Neural cell (in vitro differentiated cells): Measurements from ENCODE around the gene MBNL3. TPM values are rescaled to one million over a fixed set of nuclear protein-coding genes. Genes with fewer than 3 reads are reported as not detected.

Experiments used
- H2AFZ ChIP-seq: fragments of 200-600, 300-800 bp; sonication (generic), shearing (Covaris generic); 2 replicates; pipeline ENCODE4 v1.6.0; 2014; ENCODE audit warnings: low read depth, mild to moderate bottlenecking, antibody characterized with exemption, low read length, moderate library complexity
- H3F3A ChIP-seq: fragments of 200-600 bp; shearing (Covaris generic); 2 replicates; pipeline ENCODE4 v1.6.1; 2016; ENCODE audit warnings: mild to moderate bottlenecking, moderate library complexity, mixed read lengths, antibody characterized with exemption, low read length; ENCODE audit not compliant: insufficient read depth, poor library complexity, severe bottlenecking
- H3K27ac ChIP-seq: fragments of 200-600, 300-800 bp; sonication (generic), shearing (Covaris generic); 2 replicates; pipeline ENCODE4 v1.5.1; 2014; ENCODE audit warnings: mild to moderate bottlenecking, low read length, moderate library complexity
- H3K27me3 ChIP-seq: fragments of 300-800, 200-600 bp; sonication (generic), shearing (Covaris generic); 2 replicates; pipeline ENCODE4 v1.6.0; 2014; ENCODE audit warnings: mild to moderate bottlenecking, low read depth, low read length, moderate library complexity; ENCODE audit not compliant: insufficient read depth
- H3K36me3 ChIP-seq: fragments of 300-800, 200-600 bp; sonication (generic), shearing (Covaris generic); 2 replicates; pipeline ENCODE4 v1.5.1; 2014; ENCODE audit warnings: mild to moderate bottlenecking, antibody characterized with exemption, low read length, moderate library complexity; ENCODE audit not compliant: insufficient read depth
- H3K4me2 ChIP-seq: fragments of 300-800, 200-600 bp; sonication (generic), shearing (Covaris generic); 2 replicates; pipeline ENCODE4 v1.6.0; 2014; ENCODE audit warnings: mild to moderate bottlenecking, low read length
- H3K4me3 ChIP-seq: fragments of 300-800, 200-600 bp; sonication (generic), shearing (Covaris generic); 2 replicates; pipeline ENCODE4 v1.5.1; 2014; ENCODE audit warnings: mild to moderate bottlenecking, low read length, moderate library complexity
- H3K79me2 ChIP-seq: fragments of 200-600 bp; shearing (Covaris generic); replicated peaks from 2 replicates; pipeline ENCODE4 v1.6.0; 2014; ENCODE audit warnings: mild to moderate bottlenecking, low read length, moderate library complexity; ENCODE audit not compliant: insufficient read depth
- H3K9ac ChIP-seq: fragments of 300-800, 200-600 bp; sonication (generic), shearing (Covaris generic); 2 replicates; pipeline ENCODE4 v1.6.1; 2016; ENCODE audit warnings: mild to moderate bottlenecking, low read length, mixed read lengths
- H3K9me2 ChIP-seq: fragments of 200-600 bp; shearing (Covaris generic); 2 replicates; pipeline ENCODE4 v1.6.1; 2016; ENCODE audit warnings: mild to moderate bottlenecking, low read length, mixed read lengths; ENCODE audit not compliant: insufficient read depth
- H3K9me3 ChIP-seq: fragments of 200-600, 300-800 bp; sonication (generic), shearing (Covaris generic); 2 replicates; pipeline ENCODE4 v1.6.1; 2016; ENCODE audit warnings: mild to moderate bottlenecking, mixed run types, low read length, moderate library complexity, mixed read lengths
- H4K20me1 ChIP-seq: fragments of 200-600 bp; shearing (Covaris generic); 2 replicates; pipeline ENCODE4 v1.6.1; 2016; ENCODE audit warnings: mild to moderate bottlenecking, mixed run types; ENCODE audit not compliant: insufficient read depth
- CTCF ChIP-seq: fragments of 450-650 bp; IDR thresholded peaks from 2 replicates; pipeline ENCODE4 v1.5.1; 2014; ENCODE audit warnings: antibody characterized with exemption, mild to moderate bottlenecking, moderate library complexity; ENCODE audit not compliant: poor library complexity, severe bottlenecking
- EP300 ChIP-seq: fragments of 450-650 bp; conservative IDR thresholded peaks from 2 replicates; pipeline ENCODE4 v1.6.1; 2014; ENCODE audit warnings: antibody characterized with exemption, mild to moderate bottlenecking, moderate library complexity; ENCODE audit not compliant: poor library complexity, severe bottlenecking
- EZH2 ChIP-seq: fragments of 200-600, 300-800 bp; shearing (Covaris generic), sonication (generic); IDR thresholded peaks from 2 replicates; pipeline ENCODE4 v1.6.1; 2014; ENCODE audit warnings: antibody characterized with exemption, low read length, borderline replicate concordance, mild to moderate bottlenecking; ENCODE audit not compliant: insufficient read depth, poor library complexity, severe bottlenecking
- MXI1 ChIP-seq: fragments of 450-650 bp; conservative IDR thresholded peaks from 2 replicates; pipeline ENCODE4 v1.6.1; 2014; ENCODE audit warnings: antibody characterized with exemption, mild to moderate bottlenecking; ENCODE audit not compliant: poor library complexity, severe bottlenecking
- POLR2AphosphoS5 ChIP-seq: IDR thresholded peaks from 2 replicates; pipeline ENCODE4 v1.6.1; 2012
- RAD21 ChIP-seq: fragments of 450-650 bp; conservative IDR thresholded peaks from 2 replicates; pipeline ENCODE4 v1.6.1; 2014; ENCODE audit warnings: antibody characterized with exemption, mild to moderate bottlenecking, moderate library complexity
- REST ChIP-seq: IDR thresholded peaks from 2 replicates; pipeline ENCODE4 v1.6.1; 2012; ENCODE audit warnings: borderline replicate concordance
- SMC3 ChIP-seq: fragments of 450-650 bp; conservative IDR thresholded peaks from 2 replicates; pipeline ENCODE4 v1.6.1; 2014; ENCODE audit warnings: antibody characterized with exemption, mild to moderate bottlenecking, moderate library complexity; ENCODE audit not compliant: poor library complexity
- TAF1 ChIP-seq: IDR thresholded peaks from 2 replicates; pipeline ENCODE4 v1.6.1; 2012; ENCODE audit warnings: low read depth
- polyA plus RNA-seq: library from polyadenylated mRNA; depleted of rRNA; stranded (reverse); fragments of >200 nt; gene quantifications from 2 replicates; pipeline ENCODE4 v1.2.3, GENCODE V29; 2014

MBNL3 gene
- polyA plus RNA-seq, 1 donor from 2014 or later: 0.09 TPM

- Histone ChIP-seq H3K9me2 (no peaks in the 10 kb centered on the region), H3K4me2 (no peak overlapping the region), H3K27ac (no peak overlapping the region), H3F3A (no peaks in the 10 kb centered on the region), H3K9me3 (no peaks in the 10 kb centered on the region), H3K4me3 (no peak overlapping the region), H4K20me1 (no peaks in the 10 kb centered on the region), H3K79me2 (no peaks in the 10 kb centered on the region), H2AFZ (no peak overlapping the region), H3K27me3 (no peaks in the 10 kb centered on the region), H3K9ac (no peak overlapping the region), H3K36me3 (no peaks in the 10 kb centered on the region)
- TF ChIP-seq MXI1 (no peak), EZH2 (no peak), TAF1 (no peak), SMC3 (no peak), CTCF (no peak), POLR2AphosphoS5 (no peak), REST (no peak), EP300 (no peak), RAD21 (no peak)
Measured at GRCh38 chrX:132382068-132382467, 106.8 kb downstream of the MBNL3 start.

GRCh38 chrX:132378281-132378680 is 110.6 kb downstream of the MBNL3 start:
- Histone ChIP-seq H3K4me3 (no peak overlapping the region), H2AFZ (no peak overlapping the region), H3F3A (no peaks in the 10 kb centered on the region), H3K9me3 (no peaks in the 10 kb centered on the region), H3K4me2 (no peak overlapping the region), H3K79me2 (no peaks in the 10 kb centered on the region), H3K9me2 (no peaks in the 10 kb centered on the region), H3K27ac (no peak overlapping the region), H3K27me3 (no peaks in the 10 kb centered on the region), H4K20me1 (no peaks in the 10 kb centered on the region), H3K9ac (no peak overlapping the region), H3K36me3 (no peaks in the 10 kb centered on the region)
- TF ChIP-seq CTCF (no peak), TAF1 (no peak), POLR2AphosphoS5 (no peak), MXI1 (no peak), SMC3 (no peak), REST (no peak), EZH2 (no peak), RAD21 (no peak), EP300 (no peak)
